Stromal cell of bone marrow (primary cell): Measurements from ENCODE around the gene KREMEN2.

Experiments
- DNase-seq: peaks from one replicate; pipeline ENCODE4 v3.0.0-alpha.2; 2012; ENCODE audit warnings: low read depth

KREMEN2 gene

GRCh38 chr16:2966043-2966807, 2.1 kb downstream of the KREMEN2 start:
- no peak for DNase-seq

- DNase-seq: no peak
These were observed 2.7 kb downstream of the KREMEN2 start for GRCh38 chr16:2966808-2967191.

- DNase-seq: no peak
These were observed 3.1 kb downstream of the KREMEN2 start for GRCh38 chr16:2967211-2967631.

- no peak for DNase-seq
These were observed 3.7 kb downstream of the KREMEN2 start for GRCh38 chr16:2967721-2968161.

GRCh38 chr16:2968368-2968737, 4.3 kb downstream of the KREMEN2 start:
- DNase-seq: no peak

GRCh38 chr16:2968738-2969544, 4.9 kb downstream of the KREMEN2 start, which contains the start of gene PAQR4:
Gene PAQR4, plus strand, starts transcription at chr16:2969348. Its CDS starts 327 bp downstream, at chr16:2969675.
- DNase-seq: peak; percentile 58

GRCh38 chr16:2969545-2970521, 5.8 kb downstream of the KREMEN2 start:
- DNase-seq: no peak

GRCh38 chr16:2970563-2970962, 6.5 kb downstream of the KREMEN2 start:
- no peak for DNase-seq

GRCh38 chr16:2971134-2971984, 7.3 kb downstream of the KREMEN2 start:
- DNase-seq: no peak

- no peak for DNase-seq
These were observed 8.1 kb downstream of the KREMEN2 start for GRCh38 chr16:2971985-2972784.

- no peak for DNase-seq
These were observed 9.0 kb downstream of the KREMEN2 start for GRCh38 chr16:2973093-2973492.

- no peak for DNase-seq
These were observed 9.7 kb downstream of the KREMEN2 start for GRCh38 chr16:2973605-2974318.

- DNase-seq: no peak
These were observed 10.4 kb downstream of the KREMEN2 start for GRCh38 chr16:2974319-2975056.

- no peak for DNase-seq
These were observed 11.2 kb downstream of the KREMEN2 start for GRCh38 chr16:2975161-2975795.

GRCh38 chr16:2976201-2976600, 12.1 kb downstream of the KREMEN2 start:
- no peak for DNase-seq

- no peak for DNase-seq
These were observed 12.6 kb downstream of the KREMEN2 start for GRCh38 chr16:2976673-2977072.

GRCh38 chr16:2977440-2977839, 13.4 kb downstream of the KREMEN2 start:
- no peak for DNase-seq

- DNase-seq: no peak
These were observed 15.7 kb downstream of the KREMEN2 start for GRCh38 chr16:2979669-2980226.
